Type B pancreatic cell (in vitro differentiated cells): ENCODE results near the gene USP49. TPM values are rescaled to one million over a fixed set of nuclear protein-coding genes. Genes with fewer than 3 reads are reported as not detected.

Experiments used
- DNase-seq: peaks from one replicate; pipeline ENCODE4 v3.0.0; 2021; ENCODE audit warnings: mixed read lengths; ENCODE audit not compliant: unreplicated experiment; ENCODE audit errors: extremely low spot score
- H3K27ac Mint-ChIP-seq: 2 replicates; pipeline ENCODE4 v1.8.0; 2021; ENCODE audit warnings: mild to moderate bottlenecking, mixed read lengths
- H3K27me3 Mint-ChIP-seq: 2 replicates; pipeline ENCODE4 v1.8.0; 2021; ENCODE audit warnings: mixed read lengths
- H3K36me3 Mint-ChIP-seq: 2 replicates; pipeline ENCODE4 v1.8.0; 2021; ENCODE audit warnings: mixed read lengths
- H3K4me1 Mint-ChIP-seq: one replicate; pipeline ENCODE4 v1.8.0; 2021; ENCODE audit warnings: mixed read lengths; ENCODE audit not compliant: unreplicated experiment
- H3K4me3 Mint-ChIP-seq: 2 replicates; pipeline ENCODE4 v1.8.0; 2021; ENCODE audit warnings: mild to moderate bottlenecking, mixed read lengths
- H3K9me3 Mint-ChIP-seq: 2 replicates; pipeline ENCODE4 v1.8.0; 2021; ENCODE audit warnings: mixed read lengths
- CTCF ChIP-seq: fragments of 200-600 bp; sonication (generic); conservative IDR thresholded peaks from 2 replicates; pipeline ENCODE4 v1.5.0; 2021; ENCODE audit warnings: antibody characterized with exemption, mild to moderate bottlenecking
- total RNA-seq: library from RNA; stranded (reverse); gene quantifications from 2 replicates; pipeline ENCODE4 v1.2.1, GENCODE V29; 2021; ENCODE audit warnings: low replicate concordance

The USP49 gene
- total RNA-seq, 1 donor from 2014 or later, result 13.2 TPM

- no peak for TF ChIP-seq CTCF
- H3K9me3 Mint-ChIP-seq, result no peaks in the 10 kb centered on the region
- H3K27ac Mint-ChIP-seq, result no peak overlapping the region
- no peak for DNase-seq
- H3K4me3 Mint-ChIP-seq, result no peak overlapping the region
- no peaks in the 10 kb centered on the region for H3K27me3 Mint-ChIP-seq
- H3K4me1 Mint-ChIP-seq, result no peaks in the 10 kb centered on the region
- peaks cover 7% of the 10 kb centered on the region for H3K36me3 Mint-ChIP-seq
These were observed 95.6 kb downstream of the USP49 start for GRCh38 chr6:41799559-41799911.

GRCh38 chr6:41798901-41799558, 96.1 kb downstream of the USP49 start:
- H3K4me1 Mint-ChIP-seq, result no peaks in the 10 kb centered on the region
- no peaks in the 10 kb centered on the region for H3K27me3 Mint-ChIP-seq
- TF ChIP-seq CTCF, result no peak
- DNase-seq, result no peak
- H3K4me3 Mint-ChIP-seq, result no peak overlapping the region
- peaks cover 7% of the 10 kb centered on the region for H3K36me3 Mint-ChIP-seq
- no peaks in the 10 kb centered on the region for H3K9me3 Mint-ChIP-seq
- no peak overlapping the region for H3K27ac Mint-ChIP-seq

GRCh38 chr6:41796474-41796873, 98.7 kb downstream of the USP49 start:
- Mint-ChIP-seq H3K9me3 (no peaks in the 10 kb centered on the region), H3K4me3 (no peak overlapping the region), H3K4me1 (no peaks in the 10 kb centered on the region), H3K27me3 (no peaks in the 10 kb centered on the region), H3K36me3 (peaks cover 10% of the 10 kb centered on the region), H3K27ac (no peak overlapping the region)
- no peak for DNase-seq
- no peak for TF ChIP-seq CTCF

- Mint-ChIP-seq H3K4me3 (no peak overlapping the region), H3K27me3 (no peaks in the 10 kb centered on the region), H3K9me3 (no peaks in the 10 kb centered on the region), H3K27ac (no peak overlapping the region), H3K4me1 (no peaks in the 10 kb centered on the region), H3K36me3 (peaks cover 12% of the 10 kb centered on the region)
- no peak for TF ChIP-seq CTCF
- DNase-seq, result no peak
These were observed 103.2 kb downstream of the USP49 start for GRCh38 chr6:41791984-41792383.

GRCh38 chr6:41791305-41791704, 103.9 kb downstream of the USP49 start:
- peaks cover 9% of the 10 kb centered on the region for H3K36me3 Mint-ChIP-seq
- H3K4me3 Mint-ChIP-seq, result no peak overlapping the region

More at GRCh38 chr6:41791305-41791704, 103.9 kb downstream of the USP49 start:
- Mint-ChIP-seq H3K27ac (no peak overlapping the region), H3K4me1 (no peaks in the 10 kb centered on the region), H3K27me3 (no peaks in the 10 kb centered on the region), H3K9me3 (no peaks in the 10 kb centered on the region)
- no peak for TF ChIP-seq CTCF
- DNase-seq, result no peak
